Measurements from ENCODE around the gene ARL3. TPM values are rescaled to one million over a fixed set of nuclear protein-coding genes. Genes with fewer than 3 reads are reported as not detected.

The ARL3 gene
- total RNA-seq, 1 experiment from 2014 or later = 20.7 TPM

GRCh38 chr10:102738692-102739121 is 24.5 kb upstream of the ARL3 start:
- peaks cover 4% of the 10 kb centered on the region for H3K4me1 ChIP-seq (ENCODE audit: control insufficient read depth, insufficient read depth, low read length)
- in situ Hi-C loops (cut with HindIII; ENCODE audit: low pct_unique_long_range_greater_than_20kb, low sequenced_read_pairs) (no loop called here), intact Hi-C loops (cut with micrococcal nuclease; ENCODE audit: unreplicated experiment) (no loop called here)
- BruUV-seq (replicated peaks) = no TSS peak
- POLR2A ChIA-PET = no interaction called here
- TF ChIP-seq TCF7L2 (IDR thresholded peaks at IDR 0.05; ENCODE audit: low read depth, low read length) (no peak), CTCF (IDR thresholded peaks at IDR 0.05) (no peak), REST (IDR thresholded peaks at IDR 0.05; ENCODE audit: insufficient read depth in 1 of 2, low read depth in 2 of 2, low read length in 1 of 2) (no peak), SIN3A (IDR thresholded peaks at IDR 0.05; ENCODE audit: borderline replicate concordance, insufficient read depth, low read depth, low read length) (no peak), POLR2AphosphoS5 (IDR thresholded peaks at IDR 0.05; ENCODE audit: low read depth, low read length) (no peak)
- H3K27ac ChIP-seq (ENCODE audit: low read length) = 0 out of 2 replicates have a peak overlapping the region, but pooled peaks have one; percentile 9
- CTCF ChIA-PET = no interaction called here
- DNase-seq (ENCODE audit: low read depth, low spot score) = no peak
- H3K27me3 ChIP-seq (ENCODE audit: control insufficient read depth, insufficient read depth, low read length) = no peaks in the 10 kb centered on the region
- ATAC-seq = no peak
- no peak overlapping the region for H3K4me3 ChIP-seq (ENCODE audit: low read depth in 2 of 2, low read length in 2 of 2)
- no peaks in the 10 kb centered on the region for H3K36me3 ChIP-seq (ENCODE audit: control insufficient read depth, insufficient read depth, low read length)
- H3K9me3 ChIP-seq (ENCODE audit: control insufficient read depth, insufficient read depth, low read depth, low read length) = no peaks in the 10 kb centered on the region; the same call in 1 of the 2 replicates

GRCh38 chr10:102735065-102735562 is 20.9 kb upstream of the ARL3 start:
- H3K27ac ChIP-seq (ENCODE audit: low read length) = no peak overlapping the region
- no peak for TF ChIP-seq SIN3A (IDR thresholded peaks at IDR 0.05; ENCODE audit: borderline replicate concordance, insufficient read depth, low read depth, low read length)
- H3K4me1 ChIP-seq (ENCODE audit: control insufficient read depth, insufficient read depth, low read length) = no peaks in the 10 kb centered on the region
- intact Hi-C loops (cut with micrococcal nuclease; ENCODE audit: unreplicated experiment) = no loop called here
- BruUV-seq (replicated peaks) = no TSS peak
- ChIA-PET POLR2A (no interaction called here), CTCF (no interaction called here)
- H3K9me3 ChIP-seq (ENCODE audit: control insufficient read depth, insufficient read depth, low read depth, low read length) = no peaks in the 10 kb centered on the region
- H3K4me3 ChIP-seq (ENCODE audit: low read depth in 2 of 2, low read length in 2 of 2) = no peak overlapping the region
- ATAC-seq (0 out of 2 replicates have a peak, but pooled peaks have one; percentile 37), DNase-seq (ENCODE audit: low read depth, low spot score) (no peak)
- no peaks in the 10 kb centered on the region for H3K27me3 ChIP-seq (ENCODE audit: control insufficient read depth, insufficient read depth, low read length)
- in situ Hi-C loops (cut with HindIII; ENCODE audit: low pct_unique_long_range_greater_than_20kb, low sequenced_read_pairs) = no loop called here
- H3K36me3 ChIP-seq (ENCODE audit: control insufficient read depth, insufficient read depth, low read length) = no peaks in the 10 kb centered on the region

- Histone ChIP-seq H3K4me1 (ENCODE audit: control insufficient read depth, insufficient read depth, low read length) (peaks cover 3% of the 10 kb centered on the region; the same call in 1 of the 2 replicates), H3K36me3 (ENCODE audit: control insufficient read depth, insufficient read depth, low read length) (no peaks in the 10 kb centered on the region), H3K27ac (ENCODE audit: low read length) (no peak overlapping the region), H3K4me3 (ENCODE audit: low read depth in 2 of 2, low read length in 2 of 2) (no peak overlapping the region), H3K27me3 (ENCODE audit: control insufficient read depth, insufficient read depth, low read length) (no peaks in the 10 kb centered on the region), H3K9me3 (ENCODE audit: control insufficient read depth, insufficient read depth, low read depth, low read length) (no peaks in the 10 kb centered on the region)
- POLR2A ChIA-PET = no interaction called here
- DNase-seq (ENCODE audit: low read depth, low spot score) = no peak
- CTCF ChIA-PET = no interaction called here
- no TSS peak for BruUV-seq (replicated peaks)
- ATAC-seq = no peak
- in situ Hi-C loops (cut with HindIII; ENCODE audit: low pct_unique_long_range_greater_than_20kb, low sequenced_read_pairs) = no loop called here
- TF ChIP-seq TCF7L2 (IDR thresholded peaks at IDR 0.05; ENCODE audit: low read depth, low read length) (no peak), CTCF (IDR thresholded peaks at IDR 0.05) (no peak), SIN3A (IDR thresholded peaks at IDR 0.05; ENCODE audit: borderline replicate concordance, insufficient read depth, low read depth, low read length) (no peak)
- intact Hi-C loops (cut with micrococcal nuclease; ENCODE audit: unreplicated experiment) = no loop called here
Measured at GRCh38 chr10:102732661-102733060, 18.5 kb upstream of the ARL3 start.
